Measurements from ENCODE around the gene LYG2. TPM values are rescaled to one million over a fixed set of nuclear protein-coding genes. Genes with fewer than 3 reads are reported as not detected.
"Not testable (repeated sequence)": the region's sequence is repeated elsewhere in the genome, so short reads cannot be mapped to it uniquely, and the experiment has no call there.

Gene LYG2
- total and polyA plus RNA-seq, 2 of the 4 experiments (the other 2 are of a cell fraction) = not detected

- ATAC-seq (ENCODE audit: low read depth); DNase-seq; H2BK120ac ChIP-seq (ENCODE audit: low read depth, low read length); H3K27me3 ChIP-seq (ENCODE audit: control insufficient read depth, insufficient read depth, low read length); H4K20me1 ChIP-seq (ENCODE audit: insufficient read depth, low read length); CTCF ChIA-PET; H2AFZ ChIP-seq (replicated peaks; ENCODE audit: low read length, poor library complexity); H2BK5ac ChIP-seq (ENCODE audit: low read depth, low read length, poor library complexity, severe bottlenecking); H2AK9ac ChIP-seq (replicated peaks; ENCODE audit: low read depth, low read length, poor library complexity); in situ Hi-C loops (cut with MboI; ENCODE audit: low sequenced_read_pairs); H3K23ac ChIP-seq (ENCODE audit: low read depth, low read length); H3K18ac ChIP-seq (ENCODE audit: low read depth, low read length); H4K5ac ChIP-seq (ENCODE audit: low read depth, low read length); H3K9me1 ChIP-seq (ENCODE audit: insufficient read depth, low read length); POLR2A ChIA-PET (ENCODE audit: unreplicated experiment); BruUV-seq (replicated peaks); H3K9ac ChIP-seq (ENCODE audit: low read depth, low read length); intact Hi-C loops (cut with micrococcal nuclease); H3K14ac ChIP-seq (replicated peaks; ENCODE audit: low read depth, low read length); H3K79me1 ChIP-seq (ENCODE audit: low read depth in 1 of 2, low read length in 2 of 2); H4K91ac ChIP-seq (ENCODE audit: insufficient read depth, low read depth, low read length); H2AK5ac ChIP-seq (ENCODE audit: low read depth, low read length); H2BK15ac ChIP-seq (ENCODE audit: low read depth, low read length); H3K56ac ChIP-seq (ENCODE audit: extremely low read depth, insufficient read depth, low read length); dilution Hi-C loops (cut with HindIII; ENCODE audit: low sequenced_read_pairs, unreplicated experiment); H3K27ac ChIP-seq (ENCODE audit: insufficient read depth, low read length); H3K9me3 ChIP-seq (ENCODE audit: control insufficient read depth, insufficient read depth, low read length); H3K4me3 ChIP-seq (ENCODE audit: insufficient read depth, low read depth, low read length); H3K4ac ChIP-seq (ENCODE audit: low read depth, low read length); H4K8ac ChIP-seq (ENCODE audit: low read depth in 2 of 2, low read length in 2 of 2); H2BK20ac ChIP-seq (ENCODE audit: low read depth, low read length); H3K4me2 ChIP-seq (ENCODE audit: low read depth, low read length); H3K4me1 ChIP-seq (ENCODE audit: control insufficient read depth, insufficient read depth, low read length): not testable (repeated sequence)
- H3K36me3 ChIP-seq (ENCODE audit: control insufficient read depth, insufficient read depth, low read length) = peaks cover 16% of the 10 kb centered on the region
- no CpG with 5 or more reads among the region's 4 CpGs for WGBS, 2 experiments (ENCODE audit: extremely low coverage in 2 of 2, insufficient read length in 1 of 2)
Observed at GRCh38 chr2:99192364-99192763, 63.1 kb downstream of the LYG2 start.

Small RNAs within 50 kb of the gene (microRNA-seq; reads per million reads assigned to microRNA genes)
- not detected for gene AC092587.1 (ENCODE audit: insufficient read depth, insufficient read length)

Small RNAs within 50 kb of the gene (small RNA-seq; reads per million reads assigned to genes)
- 0 reads per million in 5 experiments for gene AC092587.1

Other genes with a start within 250 kb of the LYG2 start
- under 0.01 TPM in 1 of 2 replicates, not detected in the other for gene C2orf15, start 114.0 kb downstream of the LYG2 start, total RNA-seq (2012; rRNA removed)
- not detected in 2 replicates for gene C2orf15, start 114.0 kb downstream of the LYG2 start, polyA plus RNA-seq (2012; rRNA removed)
- gene TSGA10, start 100.7 kb downstream of the LYG2 start, total RNA-seq (2012; rRNA removed) = 0.54 and 1.1 TPM in 2 replicates
- gene TSGA10, start 100.7 kb downstream of the LYG2 start, polyA plus RNA-seq (2012; rRNA removed) = 0.22 and 0.32 TPM in 2 replicates
- 3.2 and 4.2 TPM in 2 replicates for gene LIPT1, start 100.7 kb downstream of the LYG2 start, total RNA-seq (2012; rRNA removed)
- gene LIPT1, start 100.7 kb downstream of the LYG2 start, polyA plus RNA-seq (2012; rRNA removed) = 2.6 and 3.5 TPM in 2 replicates
- 4.3 and 19.4 TPM in 2 replicates for gene MITD1, start 74.6 kb downstream of the LYG2 start, total RNA-seq (2012; rRNA removed)
- gene MITD1, start 74.6 kb downstream of the LYG2 start, polyA plus RNA-seq (2012; rRNA removed) = 14.5 and 18.7 TPM in 2 replicates
- gene MRPL30, start 74.5 kb downstream of the LYG2 start, total RNA-seq (2012; rRNA removed) = 34.8 and 39.2 TPM in 2 replicates
- gene MRPL30, start 74.5 kb downstream of the LYG2 start, polyA plus RNA-seq (2012; rRNA removed) = 14.9 and 18.7 TPM in 2 replicates
- gene LYG1, start 45.5 kb upstream of the LYG2 start, total RNA-seq (2012; rRNA removed) = not detected in 2 replicates
- 0.92 and 1.2 TPM in 2 replicates for gene LYG1, start 45.5 kb upstream of the LYG2 start, polyA plus RNA-seq (2012; rRNA removed)
- gene TXNDC9, start 80.7 kb upstream of the LYG2 start, total RNA-seq (2012; rRNA removed) = 55.4 and 71.7 TPM in 2 replicates
- 28.9 and 33.9 TPM in 2 replicates for gene TXNDC9, start 80.7 kb upstream of the LYG2 start, polyA plus RNA-seq (2012; rRNA removed)
- 19.7 and 26.9 TPM in 2 replicates for gene EIF5B, start 81.7 kb upstream of the LYG2 start, total RNA-seq (2012; rRNA removed)
- 15.7 and 21.8 TPM in 2 replicates for gene EIF5B, start 81.7 kb upstream of the LYG2 start, polyA plus RNA-seq (2012; rRNA removed)
- gene REV1, start 234.4 kb upstream of the LYG2 start, total RNA-seq (2012; rRNA removed) = 25.8 and 30.1 TPM in 2 replicates
- 12.3 and 13.4 TPM in 2 replicates for gene REV1, start 234.4 kb upstream of the LYG2 start, polyA plus RNA-seq (2012; rRNA removed)